K562 (cell line): ENCODE results near the gene P2RY8. TPM values are rescaled to one million over a fixed set of nuclear protein-coding genes. Genes with fewer than 3 reads are reported as not detected.

Source experiments
- C11orf30 ChIP-seq: fragments of 450-650 bp; IDR thresholded peaks from 2 replicates; pipeline ENCODE4 v1.6.1; 2016; ENCODE audit warnings: low read depth, mild to moderate bottlenecking
- CCNT2 ChIP-seq: IDR thresholded peaks from 2 replicates; pipeline ENCODE4 v1.6.1; 2011; ENCODE audit warnings: borderline replicate concordance, low read depth, mild to moderate bottlenecking, moderate library complexity, mixed read lengths, low read length; ENCODE audit not compliant: insufficient read length; ENCODE audit errors: extremely low read depth
- DMBX1 ChIP-seq: fragments of 250-450 bp; sonication (Bioruptor Pico); IDR thresholded peaks from 2 replicates; pipeline ENCODE4 v1.8.0; 2022; ENCODE audit warnings: inconsistent platforms, mild to moderate bottlenecking, moderate library complexity, borderline replicate concordance
- EP300 ChIP-seq: IDR thresholded peaks from 2 replicates; pipeline ENCODE4 v1.6.1; 2012; ENCODE audit warnings: low read length, improper control_type of control experiment
- KDM5B ChIP-seq: fragments of 200-600 bp; sonication (generic); IDR thresholded peaks from 2 replicates; pipeline ENCODE4 v1.6.1; 2012; ENCODE audit warnings: low read depth, mild to moderate bottlenecking, moderate library complexity, low read length, control low read depth, inconsistent platforms; ENCODE audit not compliant: insufficient replicate concordance
- MNT ChIP-seq, 2 experiments: fragments of 450-650 bp; conservative IDR thresholded peaks; 2 replicates each; pipeline ENCODE4 v1.6.1; 2017; ENCODE audit warnings: mild to moderate bottlenecking in 2 of 2, moderate library complexity in 2 of 2
- NFIC ChIP-seq: fragments of 450-650 bp; IDR thresholded peaks from 2 replicates; pipeline ENCODE4 v1.6.1; 2017; ENCODE audit warnings: mild to moderate bottlenecking, inconsistent platforms
- NR2C2 ChIP-seq, 2 experiments: fragments of 200-800 bp in 1 of 2; sonication (Bioruptor generic) in 1 of 2; sonication (generic) in 1 of 2; formaldehyde crosslinking in 1 of 2; IDR thresholded peaks; 2 replicates each; pipeline versions ENCODE4 v1.6.1 to v1.8.0; 2016 to 2022; ENCODE audit warnings: mild to moderate bottlenecking in 1 of 2, missing compliant biosample characterization in 1 of 2, missing genetic modification characterization in 1 of 2, missing genetic modification reagents in 1 of 2
- POLR2H ChIP-seq: IDR thresholded peaks from 2 replicates; pipeline ENCODE4 v1.6.1; 2016; ENCODE audit warnings: missing genetic modification characterization, low read depth, mild to moderate bottlenecking, control low read depth, missing compliant biosample characterization, moderate library complexity
- PTBP1 ChIP-seq: fragments of 200-400 bp; formaldehyde crosslinking; IDR thresholded peaks from 2 replicates; pipeline ENCODE4 v1.6.1; 2017; ENCODE audit warnings: low read depth, low read length
- RAD21 ChIP-seq, 2 experiments: fragments of 250-450 bp in 1 of 2; fragments of 450-650 bp in 1 of 2; sonication (Bioruptor Pico) in 1 of 2; formaldehyde crosslinking in 1 of 2; IDR thresholded peaks in 1 of 2; conservative IDR thresholded peaks in 1 of 2; 2 replicates each; pipeline versions ENCODE4 v1.4.0 to v1.8.0; 2020 to 2022; ENCODE audit warnings: mild to moderate bottlenecking in 2 of 2, moderate library complexity in 1 of 2
- TBL1XR1 ChIP-seq, 2 experiments: IDR thresholded peaks; 2 replicates each; pipeline ENCODE4 v1.6.1; 2012; ENCODE audit warnings: improper control_type of control experiment in 2 of 2, low read length in 2 of 2, mild to moderate bottlenecking in 1 of 2
- TFAM ChIP-seq: fragments of 250-450 bp; sonication (Bioruptor Pico); conservative IDR thresholded peaks from 2 replicates; pipeline ENCODE4 v1.5.0; 2021; ENCODE audit warnings: mild to moderate bottlenecking, moderate library complexity
- ZHX1 ChIP-seq: fragments of 150-350 bp; conservative IDR thresholded peaks from 2 replicates; pipeline ENCODE4 v1.6.1; 2014; ENCODE audit warnings: low read length
- ZNF124 ChIP-seq: sonication (generic); formaldehyde crosslinking; IDR thresholded peaks from 2 replicates; pipeline ENCODE4 v1.8.1; 2022; ENCODE audit warnings: missing genetic modification reagents
- ZNF589 ChIP-seq: fragments of 200-800 bp; sonication (Bioruptor generic); IDR thresholded peaks from 2 replicates; pipeline ENCODE4 v1.6.1; 2016; ENCODE audit warnings: low read depth, missing genetic modification characterization, missing compliant biosample characterization
- ZNF668 ChIP-seq: fragments of 250-450 bp; sonication (Bioruptor Pico); IDR thresholded peaks from 2 replicates; pipeline ENCODE4 v1.8.0; 2022; ENCODE audit warnings: mild to moderate bottlenecking, inconsistent platforms
- polyA plus RNA-seq, 8 experiments: library from polyadenylated mRNA; depleted of rRNA in 4 of 8; stranded (reverse) in 5 of 8; unstranded in 3 of 8; fragments of >200 nt; fragmentation: Nextera tagmentation in 2 of 8; fragmentation: Illumina TruSeq in 1 of 8; extraction: Ambion mirVana in 2 of 8; extraction: Trizol in 1 of 8; gene quantifications; 2 replicates each; pipeline versions ENCODE4 v1.2.1 to v1.2.3, GENCODE V29; 2011 to 2014; ENCODE audit warnings: inconsistent platforms in 1 of 8, missing spikeins in 1 of 8
- total RNA-seq, 7 experiments: library from RNA; depleted of rRNA in 6 of 7; stranded (reverse); fragments of >200 nt in 6 of 7; fragmentation: Illumina TruSeq in 2 of 7; extraction: Trizol in 2 of 7; gene quantifications; 2 replicates each; pipeline versions ENCODE4 v1.2.1 to v1.2.3, GENCODE V29; 2011 to 2021; ENCODE audit warnings: low replicate concordance in 1 of 7

P2RY8 gene
- total and polyA plus RNA-seq, 9 of the 15 experiments (the other 6 are each of a cell fraction or from before 2014, with no cell fraction given), result 0.04 to 0.69 (median 0.08) TPM; not detected in 3

- TF ChIP-seq ZHX1, result no peak
- peak; percentile 97 for TF ChIP-seq EP300
- TF ChIP-seq ZNF668 (CRISPR knock-in tag), result no peak
- TF ChIP-seq TFAM (CRISPR knock-in tag), result no peak
- no peak for TF ChIP-seq NR2C2 (CRISPR knock-in tag; IDR thresholded peaks at IDR 0.05)
- peak; percentile 56; the same call in 1 of the 2 replicates for TF ChIP-seq NR2C2 (tag; IDR thresholded peaks at IDR 0.05)
- TF ChIP-seq DMBX1 (CRISPR knock-in tag), result peak; percentile 43; the same call in 1 of the 2 replicates
- no peak for TF ChIP-seq ZNF124 (CRISPR knock-in tag)
- TF ChIP-seq PTBP1, result no peak
- TF ChIP-seq CCNT2, result peak; percentile 72
- peak in 1 of 2 experiments; percentile 22; a peak in 2 of 4 replicates for TF ChIP-seq RAD21 (CRISPR knock-in tag; conservative IDR thresholded peaks at IDR 0.05 in 1 of 2, IDR thresholded peaks at IDR 0.05 in 1 of 2)
- no peak for TF ChIP-seq NFIC
- TF ChIP-seq KDM5B, result peak; percentile 49
- peak; percentile 76 for TF ChIP-seq POLR2H (tag)
- peak in 1 of 2 experiments; percentile 41; a peak in 1 of 4 replicates for TF ChIP-seq MNT (conservative IDR thresholded peaks at IDR 0.05)
- no peak for TF ChIP-seq ZNF589
- peak in 1 of 2 experiments; percentile 41; a peak in 2 of 4 replicates for TF ChIP-seq TBL1XR1 (IDR thresholded peaks at IDR 0.05; ENCODE audit: low read length in 2 of 2)
- TF ChIP-seq C11orf30, result peak; percentile 58; the same call in 1 of the 2 replicates
These were observed 55.1 kb downstream of the P2RY8 start (continued) for GRCh38 chrX:1481636-1482529.
